Smooth muscle cell (in vitro differentiated cells): ENCODE results near the gene SMAD3. TPM values are rescaled to one million over a fixed set of nuclear protein-coding genes. Genes with fewer than 3 reads are reported as not detected.

Experiments
- DNase-seq: peaks from one replicate; lab custom pipeline; 2025; ENCODE audit not compliant: unreplicated experiment; lab: John Stamatoyannopoulos, UW
- H2AFZ ChIP-seq: fragments of 200-600 bp; sonication (generic); 2 replicates; pipeline ENCODE4 v1.6.0; 2016; ENCODE audit warnings: antibody characterized with exemption, low read depth, mild to moderate bottlenecking
- H3F3A ChIP-seq: fragments of 200-600 bp; sonication (generic); 2 replicates; pipeline ENCODE4 v1.6.0; 2017; ENCODE audit warnings: antibody characterized with exemption, low read depth
- H3K27ac ChIP-seq: fragments of 200-600 bp; sonication (generic); 2 replicates; pipeline ENCODE4 v1.5.1; 2016; ENCODE audit warnings: low read depth, mild to moderate bottlenecking
- H3K27me3 ChIP-seq: fragments of 200-600 bp; sonication (generic); 2 replicates; pipeline ENCODE4 v1.6.1; 2016; ENCODE audit warnings: low read depth, mild to moderate bottlenecking
- H3K36me3 ChIP-seq: fragments of 200-600 bp; sonication (generic); 2 replicates; pipeline ENCODE4 v1.5.1; 2016; ENCODE audit warnings: low read depth
- H3K4me1 ChIP-seq: fragments of 200-600 bp; sonication (generic); 2 replicates; pipeline ENCODE4 v1.5.1; 2016; ENCODE audit warnings: low read depth
- H3K4me2 ChIP-seq: fragments of 200-600 bp; sonication (generic); 2 replicates; pipeline ENCODE4 v1.6.0; 2016; ENCODE audit warnings: mild to moderate bottlenecking
- H3K4me3 ChIP-seq: fragments of 200-600 bp; sonication (generic); 2 replicates; pipeline ENCODE4 v1.5.1; 2016; ENCODE audit warnings: mild to moderate bottlenecking
- H3K79me2 ChIP-seq: fragments of 200-600 bp; sonication (generic); 2 replicates; pipeline ENCODE4 v1.6.0; 2016; ENCODE audit warnings: low read depth, mild to moderate bottlenecking
- H3K9ac ChIP-seq: fragments of 200-600 bp; sonication (generic); 2 replicates; pipeline ENCODE4 v1.6.0; 2016; ENCODE audit warnings: low read depth
- H3K9me3 ChIP-seq: fragments of 200-600 bp; sonication (generic); replicated peaks from 2 replicates; pipeline ENCODE4 v1.5.1; 2016; ENCODE audit warnings: low read depth
- H4K20me1 ChIP-seq: fragments of 200-600 bp; sonication (generic); 2 replicates; pipeline ENCODE4 v1.6.0; 2016; ENCODE audit warnings: low read depth
- WGBS: methylation state at CpG from one replicate; pipeline ENCODE4 v1.1.7; 2016; ENCODE audit warnings: low lambda C conversion rate; 5-methylcytosine and 5-hydroxymethylcytosine counted together
- polyA plus RNA-seq: library from polyadenylated mRNA; unstranded; fragments of >200 nt; fragmentation: Nextera tagmentation; extraction: Ambion mirVana; gene quantifications from 2 replicates; pipeline ENCODE4 v1.2.1, GENCODE V29; 2016
- total RNA-seq: library from RNA; depleted of rRNA; stranded (reverse); fragments of >200 nt; gene quantifications from 2 replicates; pipeline ENCODE4 v1.2.3, GENCODE V29; 2014
- TF ChIP-seq, protein P1 (sequence below): fragments of 200-600 bp; sonication (generic); IDR thresholded peaks from 2 replicates; pipeline ENCODE4 v1.5.1; 2017; ENCODE audit warnings: borderline replicate concordance, mild to moderate bottlenecking, antibody characterized with exemption; ENCODE audit not compliant: insufficient read depth, poor library complexity, severe bottlenecking

SMAD3 gene
- total and polyA plus RNA-seq, 2 experiments from 2014 or later: 20.2 to 21.9 TPM

DNA sequence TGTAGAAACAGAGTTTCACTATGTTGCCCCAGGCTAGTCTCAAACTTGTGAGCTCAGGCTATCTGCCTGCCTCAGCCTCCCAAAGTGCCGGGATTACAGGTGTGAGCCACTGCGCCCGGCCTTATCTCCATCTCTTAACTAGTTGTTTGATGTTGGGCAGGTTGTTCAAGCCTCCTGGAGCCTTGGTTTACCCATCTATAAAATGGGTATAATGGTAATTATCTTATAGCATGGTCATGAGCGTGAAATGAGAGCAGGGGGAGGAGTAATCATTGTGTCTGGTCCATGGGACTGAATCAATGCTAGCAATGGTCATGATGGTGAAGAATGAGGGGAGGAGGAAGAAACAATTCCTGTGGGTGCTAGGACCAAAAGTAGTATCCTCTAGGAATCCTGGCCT lies 32.0 kb downstream of the SMAD3 start:
- Histone ChIP-seq H3K79me2 (peaks cover 89% of the 10 kb centered on the region), H3K9ac (no peak overlapping the region), H3K27ac (peak overlapping the region; percentile 76), H3K4me1 (peaks cover 18% of the 10 kb centered on the region), H3K36me3 (no peaks in the 10 kb centered on the region), H3K27me3 (no peaks in the 10 kb centered on the region), H3K4me3 (no peak overlapping the region), H3K4me2 (no peak overlapping the region), H2AFZ (no peak overlapping the region), H3K9me3 (no peaks in the 10 kb centered on the region), H3F3A (peaks cover 23% of the 10 kb centered on the region), H4K20me1 (peaks cover 92% of the 10 kb centered on the region)
- no peak for DNase-seq
- TF ChIP-seq, protein P1, sequence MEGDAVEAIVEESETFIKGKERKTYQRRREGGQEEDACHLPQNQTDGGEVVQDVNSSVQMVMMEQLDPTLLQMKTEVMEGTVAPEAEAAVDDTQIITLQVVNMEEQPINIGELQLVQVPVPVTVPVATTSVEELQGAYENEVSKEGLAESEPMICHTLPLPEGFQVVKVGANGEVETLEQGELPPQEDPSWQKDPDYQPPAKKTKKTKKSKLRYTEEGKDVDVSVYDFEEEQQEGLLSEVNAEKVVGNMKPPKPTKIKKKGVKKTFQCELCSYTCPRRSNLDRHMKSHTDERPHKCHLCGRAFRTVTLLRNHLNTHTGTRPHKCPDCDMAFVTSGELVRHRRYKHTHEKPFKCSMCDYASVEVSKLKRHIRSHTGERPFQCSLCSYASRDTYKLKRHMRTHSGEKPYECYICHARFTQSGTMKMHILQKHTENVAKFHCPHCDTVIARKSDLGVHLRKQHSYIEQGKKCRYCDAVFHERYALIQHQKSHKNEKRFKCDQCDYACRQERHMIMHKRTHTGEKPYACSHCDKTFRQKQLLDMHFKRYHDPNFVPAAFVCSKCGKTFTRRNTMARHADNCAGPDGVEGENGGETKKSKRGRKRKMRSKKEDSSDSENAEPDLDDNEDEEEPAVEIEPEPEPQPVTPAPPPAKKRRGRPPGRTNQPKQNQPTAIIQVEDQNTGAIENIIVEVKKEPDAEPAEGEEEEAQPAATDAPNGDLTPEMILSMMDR: no peak
- 88% methylated on average over 4 of the region's 4 CpGs for WGBS

DNA sequence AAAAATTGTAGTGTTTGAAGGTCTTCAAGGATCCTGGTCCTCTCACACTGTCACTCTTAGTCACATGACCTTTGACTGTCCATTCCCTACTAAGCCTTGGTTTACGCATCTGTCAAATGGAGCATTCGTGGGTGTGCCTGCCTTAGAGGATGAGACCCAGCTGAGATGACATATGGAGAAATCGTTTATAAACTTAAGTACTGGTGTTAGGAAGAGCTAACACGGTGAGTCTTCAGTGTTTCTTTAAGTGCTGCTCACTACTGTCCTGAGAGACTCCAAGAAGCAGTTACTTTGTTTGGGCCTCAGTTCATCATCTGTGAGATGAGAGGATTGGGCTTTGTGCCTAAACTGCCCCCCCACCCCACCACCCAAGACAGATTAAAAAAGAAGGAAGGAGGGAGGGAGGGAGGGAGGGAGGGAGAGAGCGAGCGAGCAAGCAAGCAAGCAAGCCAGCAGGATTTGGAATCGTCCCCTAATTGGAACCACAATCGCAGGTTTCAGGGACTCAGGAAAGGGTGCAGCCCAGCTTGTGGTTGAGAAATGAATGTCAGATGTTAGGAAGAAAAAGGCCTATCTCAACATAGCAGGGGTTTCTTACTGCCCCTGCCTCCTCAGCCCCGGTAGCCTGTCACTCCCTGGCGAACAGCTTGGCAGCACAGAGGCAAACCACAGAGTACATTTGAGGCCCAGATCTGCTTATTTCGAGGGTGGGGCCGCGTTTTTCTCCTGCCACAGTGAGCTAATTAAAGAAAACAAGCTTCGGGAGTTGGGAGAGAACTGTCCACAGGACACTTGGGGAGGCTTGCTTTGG lies 32.7 kb downstream of the SMAD3 start:
- H2AFZ ChIP-seq: no peak overlapping the region
- H3K4me3 ChIP-seq: no peak overlapping the region
- TF ChIP-seq, protein P1: no peak
- H3K4me2 ChIP-seq: peak overlapping the region; percentile 38
- H3K36me3 ChIP-seq: no peaks in the 10 kb centered on the region
- H3K9me3 ChIP-seq: no peaks in the 10 kb centered on the region
- peaks cover 90% of the 10 kb centered on the region for H4K20me1 ChIP-seq
- no peaks in the 10 kb centered on the region for H3K27me3 ChIP-seq
- peak overlapping the region; percentile 29 for H3K9ac ChIP-seq
- H3K27ac ChIP-seq: peak overlapping the region; percentile 76
- H3F3A ChIP-seq: peaks cover 23% of the 10 kb centered on the region
- 41% methylated on average over 14 of the region's 14 CpGs for WGBS
- peaks cover 17% of the 10 kb centered on the region for H3K4me1 ChIP-seq
- no peak for DNase-seq
- peaks cover 89% of the 10 kb centered on the region for H3K79me2 ChIP-seq

DNA sequence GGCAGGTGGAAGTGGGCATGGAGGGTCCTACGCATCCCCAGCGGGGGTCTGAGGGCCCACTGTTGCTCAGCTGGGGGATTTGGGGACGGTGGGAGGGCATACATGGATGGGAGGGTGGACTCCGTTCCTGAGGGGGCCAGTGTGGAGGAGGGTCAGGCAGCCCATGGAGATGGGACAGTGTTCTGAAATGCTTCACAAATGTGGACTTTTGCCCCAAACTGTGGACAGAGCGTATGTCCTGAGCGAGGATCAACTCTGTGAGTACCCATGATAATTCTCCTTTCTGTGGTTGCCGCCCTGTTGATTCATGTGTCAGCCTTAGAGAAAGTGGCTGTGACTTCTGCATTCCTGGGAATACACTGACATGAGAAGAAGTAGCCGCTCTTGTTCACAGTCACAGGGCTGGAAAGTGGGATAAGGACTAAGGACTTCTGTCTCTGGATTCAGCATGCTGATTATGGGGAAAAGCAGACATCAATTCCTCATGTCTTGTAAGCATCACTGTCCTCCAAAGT lies 33.4 kb downstream of the SMAD3 start:
- Histone ChIP-seq H3K4me1 (peaks cover 17% of the 10 kb centered on the region), H3K4me3 (no peak overlapping the region), H3F3A (peaks cover 23% of the 10 kb centered on the region), H3K27ac (peak overlapping the region; percentile 76), H3K4me2 (peak overlapping the region; percentile 38), H3K9me3 (no peaks in the 10 kb centered on the region), H2AFZ (no peak overlapping the region), H4K20me1 (peaks cover 83% of the 10 kb centered on the region), H3K27me3 (no peaks in the 10 kb centered on the region), H3K79me2 (peaks cover 89% of the 10 kb centered on the region), H3K9ac (peak overlapping the region; percentile 29), H3K36me3 (no peaks in the 10 kb centered on the region)
- TF ChIP-seq, protein P1: no peak
- no peak for DNase-seq
- WGBS: 59% methylated on average over 8 of the region's 8 CpGs
